NCI-H1436 (cell line): ENCODE data around the gene CNOT6.

Source experiments
- DNase-seq: peaks from one replicate; lab custom pipeline; 2025; lab: John Stamatoyannopoulos, UW

CNOT6 gene

DNA sequence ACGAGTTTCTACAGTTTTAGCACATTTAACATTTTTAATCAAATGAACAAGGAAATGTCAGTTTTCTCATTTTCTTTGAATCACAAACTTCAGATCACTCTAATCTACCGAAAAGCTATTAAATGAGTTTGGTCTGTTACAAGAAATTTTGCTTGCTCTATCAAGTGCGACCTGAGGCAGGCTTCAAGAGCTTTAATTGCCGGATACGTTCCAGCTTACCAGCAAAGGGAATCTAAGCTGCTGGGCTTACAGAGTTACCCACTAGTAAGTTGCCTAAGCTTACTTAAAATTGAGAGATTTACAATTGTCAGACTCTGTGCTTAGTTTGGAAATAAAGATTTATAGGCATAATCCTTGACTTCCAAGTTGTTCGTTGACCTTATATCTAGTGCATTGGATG, 86.5 kb downstream of the CNOT6 start:
- no peak for DNase-seq

DNA sequence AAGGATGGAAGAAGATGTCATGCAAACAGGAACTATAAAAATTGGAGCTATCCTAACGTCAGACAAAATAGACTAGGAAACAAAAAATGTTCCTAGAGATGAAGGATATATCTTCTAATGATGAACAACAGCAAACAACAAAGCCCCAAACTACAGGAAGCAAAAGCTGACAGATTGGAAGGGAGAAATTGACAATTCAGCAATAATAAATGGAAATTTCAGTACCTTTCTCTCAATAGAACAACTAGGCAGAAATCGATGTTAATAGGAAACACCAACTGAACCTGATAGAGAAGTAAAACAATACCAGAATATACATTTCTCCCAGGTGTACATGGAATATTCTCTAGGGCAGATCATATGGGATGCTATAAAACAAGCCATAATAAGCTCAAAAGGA, 89.6 kb downstream of the CNOT6 start:
- no peak for DNase-seq

- DNase-seq = no peak
These were observed 92.0 kb downstream of the CNOT6 start for GRCh38 chr5:180586204-180586603.

DNA sequence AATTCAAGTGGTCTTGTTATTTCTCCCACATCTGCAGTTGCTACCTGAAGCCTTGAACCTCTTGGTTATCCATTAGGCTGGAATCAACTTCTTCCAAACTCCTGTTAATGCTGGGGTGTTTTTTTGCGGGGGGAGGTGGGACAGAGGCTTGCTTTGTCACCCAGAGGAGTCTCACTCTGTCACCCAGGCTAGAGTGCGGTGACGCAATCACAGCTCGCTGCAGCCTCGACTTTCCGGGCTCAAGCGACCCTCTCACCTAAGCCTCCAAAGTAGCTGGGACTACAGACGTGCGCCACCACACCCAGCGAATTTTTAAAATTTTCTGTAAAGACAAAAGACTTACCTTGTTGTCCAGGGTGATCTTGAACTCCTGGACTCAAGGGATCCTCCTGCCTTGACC, 92.7 kb downstream of the CNOT6 start:
- DNase-seq = no peak

- no peak for DNase-seq
These were observed 95.8 kb downstream of the CNOT6 start for GRCh38 chr5:180589771-180590542.

DNA sequence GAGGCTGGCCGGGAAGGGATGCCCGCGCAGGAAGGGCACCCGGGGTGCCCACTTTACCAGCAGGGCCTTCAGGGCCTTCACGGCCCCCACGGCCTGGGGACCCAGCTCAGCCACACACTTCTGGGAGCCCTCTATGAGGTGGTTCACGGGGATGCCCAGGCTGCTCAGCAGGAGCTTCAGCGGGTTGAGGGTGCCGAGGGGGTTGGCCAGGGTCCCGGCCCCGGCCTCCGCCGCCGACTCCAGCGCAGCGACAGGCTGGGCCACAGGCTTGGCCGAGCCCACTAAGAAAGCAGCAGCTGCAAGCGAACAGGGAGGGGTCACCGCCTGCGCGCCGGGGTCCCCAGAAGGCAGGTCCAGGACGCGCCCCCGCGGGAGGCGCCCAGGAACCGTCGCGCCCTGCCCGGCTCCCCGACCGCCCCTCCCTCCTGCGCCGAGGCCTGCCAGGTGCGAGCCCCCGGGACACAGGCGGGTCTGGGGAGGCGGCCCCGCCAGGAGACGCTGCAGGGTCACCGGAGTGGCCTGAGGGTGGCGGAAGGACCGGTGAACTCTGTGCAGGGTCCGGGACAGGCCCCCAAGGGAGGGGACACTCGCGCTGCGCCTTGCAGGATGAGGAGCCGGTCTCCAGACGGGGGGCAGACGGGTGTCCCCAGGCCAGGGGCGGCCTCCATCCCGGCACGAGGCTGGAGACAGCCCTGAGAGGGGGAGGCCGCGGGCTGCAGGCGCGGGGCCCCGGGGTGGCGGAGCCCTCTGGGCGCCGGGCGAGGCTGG, 96.5 kb downstream of the CNOT6 start:
- no peak for DNase-seq

GRCh38 chr5:180591311-180591887, 97.2 kb downstream of the CNOT6 start, which contains the start of gene SCGB3A1:
Gene SCGB3A1, minus strand, starts transcription at chr5:180591499. Its CDS starts 37 bp downstream, at chr5:180591462.
- no peak for DNase-seq

- DNase-seq = no peak
These were observed 98.0 kb downstream of the CNOT6 start for GRCh38 chr5:180592176-180592575.

GRCh38 chr5:180593446-180594206, 99.4 kb downstream of the CNOT6 start:
- DNase-seq = no peak

DNA sequence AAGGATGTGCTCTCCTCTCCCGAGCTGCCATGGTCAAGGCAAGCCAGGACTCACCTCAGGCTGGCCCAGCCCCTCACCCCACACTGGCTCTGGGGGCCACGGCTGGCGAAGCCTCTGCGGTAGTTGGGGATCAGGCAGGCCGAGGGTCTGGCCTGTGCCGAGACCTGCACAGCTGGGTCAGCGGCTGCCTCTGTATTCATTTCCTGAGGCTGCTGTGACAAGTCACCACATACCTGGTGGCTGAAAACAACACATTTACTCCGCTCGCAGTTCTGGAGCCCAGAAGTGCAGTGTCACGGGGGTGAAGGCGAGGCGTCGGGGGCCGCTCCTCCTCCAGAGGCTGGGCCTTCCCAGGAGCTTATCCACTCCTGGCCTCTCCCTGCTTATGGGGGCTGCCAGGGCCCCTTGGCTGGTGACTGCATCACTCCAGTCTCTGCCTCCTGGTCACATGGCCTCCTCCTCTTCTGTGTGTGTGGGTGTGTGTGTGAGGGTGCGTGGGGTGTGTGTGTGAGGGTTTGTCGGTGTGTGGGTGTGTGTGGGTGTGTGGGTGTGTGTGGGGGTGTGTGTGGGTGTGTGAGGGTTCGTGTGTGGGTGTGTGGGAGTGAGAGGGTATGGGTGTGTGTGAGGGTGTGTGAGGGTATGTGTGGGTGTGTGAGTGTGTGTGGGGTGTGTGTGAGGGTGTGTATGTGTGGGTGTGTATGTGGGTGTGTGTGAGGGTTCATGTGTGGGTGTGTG, 100.3 kb downstream of the CNOT6 start:
- no peak for DNase-seq

DNA sequence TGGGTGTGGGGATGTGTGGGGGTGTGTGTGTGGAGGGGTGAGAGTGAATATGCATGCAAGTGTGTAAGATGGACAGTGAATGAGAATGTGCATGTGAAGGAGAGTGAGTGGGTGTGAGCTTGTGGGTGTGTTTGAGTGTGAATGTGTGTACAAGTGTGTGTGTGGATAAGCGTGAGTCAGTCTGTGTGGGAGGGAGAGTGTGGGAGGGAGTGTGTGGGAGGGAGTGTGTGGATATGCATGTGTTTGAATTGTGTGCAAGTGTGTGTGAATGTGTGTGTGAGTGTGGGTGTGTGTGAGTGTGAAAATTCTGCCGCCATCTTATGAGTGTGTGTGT, 100.8 kb downstream of the CNOT6 start:
- no peak for DNase-seq

GRCh38 chr5:180595381-180596114, 101.4 kb downstream of the CNOT6 start:
- no peak for DNase-seq

- no peak for DNase-seq
These were observed 102.0 kb downstream of the CNOT6 start for GRCh38 chr5:180596115-180596667.

- DNase-seq = no peak
These were observed 102.6 kb downstream of the CNOT6 start for GRCh38 chr5:180596668-180597231.

DNA sequence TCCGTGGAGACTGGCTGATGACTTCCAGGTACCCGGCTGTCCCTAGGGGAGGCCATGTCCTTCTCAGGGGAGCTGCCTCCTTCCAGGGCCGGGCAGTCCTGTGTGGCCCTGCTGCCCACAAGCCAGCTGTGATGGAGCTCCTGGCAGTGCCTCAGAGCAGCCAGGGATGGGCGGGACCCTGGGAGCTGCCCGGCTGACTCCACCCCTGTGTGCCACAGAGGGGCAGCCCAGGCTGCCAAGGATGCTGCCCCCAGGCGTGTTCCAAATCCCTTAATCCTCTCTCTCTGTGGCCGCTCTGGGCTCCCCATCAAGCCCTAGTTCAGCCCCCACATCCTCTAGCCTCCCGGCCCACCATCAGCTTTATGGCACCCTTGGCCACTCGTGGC, 104.1 kb downstream of the CNOT6 start:
- no peak for DNase-seq

DNA sequence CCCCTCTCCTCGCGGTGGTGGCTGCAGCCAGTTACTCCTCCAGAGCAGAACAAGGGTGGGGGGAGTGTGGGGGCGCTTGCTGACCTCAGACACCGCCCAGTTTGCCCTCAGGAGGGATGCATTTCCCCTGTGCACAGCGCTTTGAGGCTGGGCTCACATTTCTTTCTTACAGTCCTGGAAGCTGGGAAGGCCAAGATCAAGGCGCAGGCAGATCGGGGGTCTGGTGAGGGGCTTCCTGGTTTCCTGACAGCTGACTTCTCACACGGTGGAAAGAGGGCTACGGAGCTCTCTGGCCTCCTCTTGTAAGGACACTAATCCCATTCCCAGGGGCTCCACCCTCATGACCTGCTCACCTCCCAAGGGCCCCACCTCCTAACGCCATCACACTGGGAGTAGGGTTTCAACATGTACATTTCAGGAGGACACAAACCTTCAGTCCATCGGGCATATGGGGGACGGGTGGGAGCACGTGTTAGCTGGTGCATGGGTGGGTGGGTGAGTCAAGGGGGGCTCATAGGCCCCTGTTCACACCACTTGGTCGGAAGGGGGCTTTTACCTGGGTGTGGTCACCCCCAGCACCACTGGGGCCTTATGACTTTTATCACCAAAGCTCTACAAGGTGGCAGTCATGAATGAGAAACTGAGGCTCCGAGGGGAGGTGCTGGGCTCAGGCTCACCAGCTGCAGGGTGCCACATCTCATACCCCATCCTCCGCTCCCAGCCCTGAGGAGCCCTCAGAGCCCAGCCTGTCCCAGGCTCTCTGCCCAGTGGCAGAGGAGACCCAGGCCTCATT, 104.8 kb downstream of the CNOT6 start:
- DNase-seq = no peak

GRCh38 chr5:180599590-180599914, 105.4 kb downstream of the CNOT6 start:
- DNase-seq = no peak

- no peak for DNase-seq
These were observed 105.9 kb downstream of the CNOT6 start for GRCh38 chr5:180599981-180600553.

GRCh38 chr5:180600554-180601041, 106.4 kb downstream of the CNOT6 start:
- DNase-seq = no peak
